PC-3 (cell line): ENCODE data around the gene TMPRSS3.

Experiments
- EZH2 ChIP-seq: fragments of 300-600 bp; sonication (generic); IDR thresholded peaks from one replicate; pipeline ENCODE4 v1.6.1; 2017; ENCODE audit warnings: antibody characterized with exemption, mild to moderate bottlenecking, low read length; ENCODE audit not compliant: unreplicated experiment
- EZH2phosphoT487 ChIP-seq: fragments of 300-600 bp; sonication (generic); IDR thresholded peaks from 2 replicates; pipeline ENCODE4 v1.6.1; 2018; ENCODE audit warnings: mild to moderate bottlenecking, antibody characterized with exemption, low read length, borderline replicate concordance
- TF ChIP-seq, protein P1 (sequence below): fragments of 300-600 bp; sonication (generic); conservative IDR thresholded peaks from 2 replicates; pipeline ENCODE4 v1.5.1; 2017; ENCODE audit warnings: antibody characterized with exemption, low read depth, mild to moderate bottlenecking, low read length

GRCh38 chr21:42443181-42443785 is 47.4 kb upstream of the TMPRSS3 start:
- TF ChIP-seq, protein P1, sequence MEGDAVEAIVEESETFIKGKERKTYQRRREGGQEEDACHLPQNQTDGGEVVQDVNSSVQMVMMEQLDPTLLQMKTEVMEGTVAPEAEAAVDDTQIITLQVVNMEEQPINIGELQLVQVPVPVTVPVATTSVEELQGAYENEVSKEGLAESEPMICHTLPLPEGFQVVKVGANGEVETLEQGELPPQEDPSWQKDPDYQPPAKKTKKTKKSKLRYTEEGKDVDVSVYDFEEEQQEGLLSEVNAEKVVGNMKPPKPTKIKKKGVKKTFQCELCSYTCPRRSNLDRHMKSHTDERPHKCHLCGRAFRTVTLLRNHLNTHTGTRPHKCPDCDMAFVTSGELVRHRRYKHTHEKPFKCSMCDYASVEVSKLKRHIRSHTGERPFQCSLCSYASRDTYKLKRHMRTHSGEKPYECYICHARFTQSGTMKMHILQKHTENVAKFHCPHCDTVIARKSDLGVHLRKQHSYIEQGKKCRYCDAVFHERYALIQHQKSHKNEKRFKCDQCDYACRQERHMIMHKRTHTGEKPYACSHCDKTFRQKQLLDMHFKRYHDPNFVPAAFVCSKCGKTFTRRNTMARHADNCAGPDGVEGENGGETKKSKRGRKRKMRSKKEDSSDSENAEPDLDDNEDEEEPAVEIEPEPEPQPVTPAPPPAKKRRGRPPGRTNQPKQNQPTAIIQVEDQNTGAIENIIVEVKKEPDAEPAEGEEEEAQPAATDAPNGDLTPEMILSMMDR = no peak
- TF ChIP-seq EZH2 = no peak
- no peak for TF ChIP-seq EZH2phosphoT487
